ENCODE results near the gene RD3L. TPM values are rescaled to one million over a fixed set of nuclear protein-coding genes. Genes with fewer than 3 reads are reported as not detected.

RD3L gene
- total and polyA plus RNA-seq, 2 of the 13 experiments (the other 11 are each of a cell fraction or from before 2014, with no cell fraction given), result not detected

GRCh38 chr14:103920981-103921854, 21.1 kb downstream of the RD3L start (continued):
- TF ChIP-seq SOX6 (IDR thresholded peaks at IDR 0.05), result no peak
- TF ChIP-seq SOX6 (CRISPR knock-in tag; IDR thresholded peaks at IDR 0.05), result peak; percentile 67
- 0 out of 2 replicates have a peak, but pooled peaks have one; percentile 65 for TF ChIP-seq ZSCAN20 (CRISPR knock-in tag; IDR thresholded peaks at IDR 0.05; ENCODE audit: borderline replicate concordance)
- no peak for TF ChIP-seq ZNF44 (CRISPR knock-in tag; IDR thresholded peaks at IDR 0.05)
- 0 out of 2 replicates have a peak, but pooled peaks have one; percentile 53 for TF ChIP-seq ZNF773 (CRISPR knock-in tag; IDR thresholded peaks at IDR 0.05; ENCODE audit: borderline replicate concordance)
- TF ChIP-seq ZNF335 (CRISPR knock-in tag; IDR thresholded peaks at IDR 0.05), result 0 out of 2 replicates have a peak, but pooled peaks have one; percentile 61
- no peak for TF ChIP-seq FOXA1 (IDR thresholded peaks at IDR 0.05)
- no peak for TF ChIP-seq FOXA1 (CRISPR knock-in tag; IDR thresholded peaks at IDR 0.05)
- TF ChIP-seq, protein P1, sequence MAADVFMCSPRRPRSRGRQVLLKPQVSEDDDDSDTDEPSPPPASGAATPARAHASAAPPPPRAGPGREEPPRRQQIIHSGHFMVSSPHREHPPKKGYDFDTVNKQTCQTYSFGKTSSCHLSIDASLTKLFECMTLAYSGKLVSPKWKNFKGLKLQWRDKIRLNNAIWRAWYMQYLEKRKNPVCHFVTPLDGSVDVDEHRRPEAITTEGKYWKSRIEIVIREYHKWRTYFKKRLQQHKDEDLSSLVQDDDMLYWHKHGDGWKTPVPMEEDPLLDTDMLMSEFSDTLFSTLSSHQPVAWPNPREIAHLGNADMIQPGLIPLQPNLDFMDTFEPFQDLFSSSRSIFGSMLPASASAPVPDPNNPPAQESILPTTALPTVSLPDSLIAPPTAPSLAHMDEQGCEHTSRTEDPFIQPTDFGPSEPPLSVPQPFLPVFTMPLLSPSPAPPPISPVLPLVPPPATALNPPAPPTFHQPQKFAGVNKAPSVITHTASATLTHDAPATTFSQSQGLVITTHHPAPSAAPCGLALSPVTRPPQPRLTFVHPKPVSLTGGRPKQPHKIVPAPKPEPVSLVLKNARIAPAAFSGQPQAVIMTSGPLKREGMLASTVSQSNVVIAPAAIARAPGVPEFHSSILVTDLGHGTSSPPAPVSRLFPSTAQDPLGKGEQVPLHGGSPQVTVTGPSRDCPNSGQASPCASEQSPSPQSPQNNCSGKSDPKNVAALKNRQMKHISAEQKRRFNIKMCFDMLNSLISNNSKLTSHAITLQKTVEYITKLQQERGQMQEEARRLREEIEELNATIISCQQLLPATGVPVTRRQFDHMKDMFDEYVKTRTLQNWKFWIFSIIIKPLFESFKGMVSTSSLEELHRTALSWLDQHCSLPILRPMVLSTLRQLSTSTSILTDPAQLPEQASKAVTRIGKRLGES (CRISPR knock-in tag; IDR thresholded peaks at IDR 0.05; ENCODE audit: borderline replicate concordance), result no peak
- TF ChIP-seq PHF20 (CRISPR knock-in tag; IDR thresholded peaks at IDR 0.05), result peak; percentile 97
- peak; percentile 71; the same call in 1 of the 2 replicates for TF ChIP-seq ZNF317 (CRISPR knock-in tag; IDR thresholded peaks at IDR 0.05)
- peak; percentile 41; the same call in 1 of the 2 replicates for TF ChIP-seq ZSCAN9 (CRISPR knock-in tag; IDR thresholded peaks at IDR 0.05; ENCODE audit: borderline replicate concordance)
- TF ChIP-seq MIXL1 (CRISPR knock-in tag; IDR thresholded peaks at IDR 0.05), result 0 out of 2 replicates have a peak, but pooled peaks have one; percentile 49
- TF ChIP-seq ZEB1 (IDR thresholded peaks at IDR 0.05; ENCODE audit: insufficient replicate concordance, low read depth), result peak; percentile 78
- TF ChIP-seq ZNF468 (CRISPR knock-in tag; IDR thresholded peaks at IDR 0.05), result no peak; the same call in 1 of the 2 replicates
- TF ChIP-seq SRSF9 (IDR thresholded peaks at IDR 0.05; ENCODE audit: borderline replicate concordance, insufficient read depth, low read depth, low read length, poor library complexity, severe bottlenecking), result no peak
- 0 out of 2 replicates have a peak, but pooled peaks have one; percentile 30 for TF ChIP-seq ZNF224 (CRISPR knock-in tag; IDR thresholded peaks at IDR 0.05)
- peak; percentile 71; the same call in 1 of the 2 replicates for TF ChIP-seq BRD4 (CRISPR knock-in tag; IDR thresholded peaks at IDR 0.05)
- peak; percentile 98 for TF ChIP-seq ELF1 (CRISPR knock-in tag; IDR thresholded peaks at IDR 0.05)
- no peak for TF ChIP-seq ZSCAN29 (CRISPR knock-in tag; conservative IDR thresholded peaks at IDR 0.05)
- no peak for TF ChIP-seq RFX1 (IDR thresholded peaks at IDR 0.05)
- peak; percentile 47; the same call in 1 of the 2 replicates for TF ChIP-seq ZNF704 (CRISPR knock-in tag; IDR thresholded peaks at IDR 0.05; ENCODE audit: borderline replicate concordance)
- no peak for TF ChIP-seq NCOR1 (IDR thresholded peaks at IDR 0.05; ENCODE audit: borderline replicate concordance, low read length)
- TF ChIP-seq ZIK1 (CRISPR knock-in tag; IDR thresholded peaks at IDR 0.05; ENCODE audit: borderline replicate concordance, low read depth), result peak; percentile 84; the same call in 1 of the 2 replicates
- TF ChIP-seq ZNF737 (CRISPR knock-in tag; IDR thresholded peaks at IDR 0.05; ENCODE audit: borderline replicate concordance), result 0 out of 2 replicates have a peak, but pooled peaks have one; percentile 38
- no peak for TF ChIP-seq MEIS1 (CRISPR knock-in tag; IDR thresholded peaks at IDR 0.05; ENCODE audit: borderline replicate concordance)
- no peak for TF ChIP-seq MYNN (CRISPR knock-in tag; IDR thresholded peaks at IDR 0.05; ENCODE audit: low read depth)
- peak; percentile 61; the same call in 1 of the 2 replicates for TF ChIP-seq ARHGAP35 (CRISPR knock-in tag; IDR thresholded peaks at IDR 0.05; ENCODE audit: borderline replicate concordance)
